ENCODE measurements around the gene TRMT13.

The TRMT13 gene

GRCh38 chr1:100164216-100164615 is 31.3 kb downstream of the TRMT13 start:
- Mint-ChIP-seq H3K4me1 (peaks cover 5% of the 10 kb centered on the region), H3K27ac (peak overlapping the region; percentile 78), H3K27me3 (ENCODE audit: low read depth, poor library complexity) (no peaks in the 10 kb centered on the region), H3K4me3 (no peak overlapping the region), H3K9me3 (no peaks in the 10 kb centered on the region), H3K36me3 (ENCODE audit: low read depth) (no peaks in the 10 kb centered on the region)
- TF ChIP-seq, protein P1, sequence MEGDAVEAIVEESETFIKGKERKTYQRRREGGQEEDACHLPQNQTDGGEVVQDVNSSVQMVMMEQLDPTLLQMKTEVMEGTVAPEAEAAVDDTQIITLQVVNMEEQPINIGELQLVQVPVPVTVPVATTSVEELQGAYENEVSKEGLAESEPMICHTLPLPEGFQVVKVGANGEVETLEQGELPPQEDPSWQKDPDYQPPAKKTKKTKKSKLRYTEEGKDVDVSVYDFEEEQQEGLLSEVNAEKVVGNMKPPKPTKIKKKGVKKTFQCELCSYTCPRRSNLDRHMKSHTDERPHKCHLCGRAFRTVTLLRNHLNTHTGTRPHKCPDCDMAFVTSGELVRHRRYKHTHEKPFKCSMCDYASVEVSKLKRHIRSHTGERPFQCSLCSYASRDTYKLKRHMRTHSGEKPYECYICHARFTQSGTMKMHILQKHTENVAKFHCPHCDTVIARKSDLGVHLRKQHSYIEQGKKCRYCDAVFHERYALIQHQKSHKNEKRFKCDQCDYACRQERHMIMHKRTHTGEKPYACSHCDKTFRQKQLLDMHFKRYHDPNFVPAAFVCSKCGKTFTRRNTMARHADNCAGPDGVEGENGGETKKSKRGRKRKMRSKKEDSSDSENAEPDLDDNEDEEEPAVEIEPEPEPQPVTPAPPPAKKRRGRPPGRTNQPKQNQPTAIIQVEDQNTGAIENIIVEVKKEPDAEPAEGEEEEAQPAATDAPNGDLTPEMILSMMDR (IDR thresholded peaks at IDR 0.05): no peak
- DNase-seq: no peak

- TF ChIP-seq, protein P1 (IDR thresholded peaks at IDR 0.05): no peak
- Mint-ChIP-seq H3K4me3 (no peak overlapping the region), H3K9me3 (no peaks in the 10 kb centered on the region), H3K27ac (no peak overlapping the region), H3K27me3 (ENCODE audit: low read depth, poor library complexity) (no peaks in the 10 kb centered on the region), H3K36me3 (ENCODE audit: low read depth) (no peaks in the 10 kb centered on the region), H3K4me1 (peaks cover 5% of the 10 kb centered on the region)
- no peak for DNase-seq
Measured at GRCh38 chr1:100164702-100165101, 31.7 kb downstream of the TRMT13 start.

GRCh38 chr1:100168051-100168450 is 35.1 kb downstream of the TRMT13 start:
- no peak overlapping the region for H3K27ac Mint-ChIP-seq
- no peak overlapping the region for H3K4me3 Mint-ChIP-seq
- H3K36me3 Mint-ChIP-seq (ENCODE audit: low read depth): no peaks in the 10 kb centered on the region
- H3K9me3 Mint-ChIP-seq: no peaks in the 10 kb centered on the region
- H3K4me1 Mint-ChIP-seq: peaks cover 5% of the 10 kb centered on the region
- H3K27me3 Mint-ChIP-seq (ENCODE audit: low read depth, poor library complexity): no peaks in the 10 kb centered on the region
- TF ChIP-seq, protein P1 (IDR thresholded peaks at IDR 0.05): no peak
- no peak for DNase-seq

GRCh38 chr1:100177295-100178041 is 44.5 kb downstream of the TRMT13 start:
- Mint-ChIP-seq H3K27ac (no peak overlapping the region), H3K4me3 (no peak overlapping the region), H3K9me3 (no peaks in the 10 kb centered on the region), H3K36me3 (ENCODE audit: low read depth) (peaks cover 5% of the 10 kb centered on the region), H3K27me3 (ENCODE audit: low read depth, poor library complexity) (no peaks in the 10 kb centered on the region), H3K4me1 (no peaks in the 10 kb centered on the region)
- DNase-seq: no peak
- TF ChIP-seq, protein P1 (IDR thresholded peaks at IDR 0.05): no peak

- Mint-ChIP-seq H3K36me3 (ENCODE audit: low read depth) (peaks cover 9% of the 10 kb centered on the region), H3K4me1 (no peaks in the 10 kb centered on the region), H3K27me3 (ENCODE audit: low read depth, poor library complexity) (no peaks in the 10 kb centered on the region), H3K27ac (no peak within 1 kb of the TSS), H3K9me3 (no peaks in the 10 kb centered on the region), H3K4me3 (no peak within 1 kb of the TSS)
- DNase-seq: no peak
- TF ChIP-seq, protein P1 (IDR thresholded peaks at IDR 0.05): no peak
Measured at GRCh38 chr1:100178091-100178490, 45.1 kb downstream of the TRMT13 start, which contains the start of gene LRRC39. LRRC39 (minus strand) TSS chr1:100178256; CDS start chr1:100168516, 9,740 bp downstream.

DNA sequence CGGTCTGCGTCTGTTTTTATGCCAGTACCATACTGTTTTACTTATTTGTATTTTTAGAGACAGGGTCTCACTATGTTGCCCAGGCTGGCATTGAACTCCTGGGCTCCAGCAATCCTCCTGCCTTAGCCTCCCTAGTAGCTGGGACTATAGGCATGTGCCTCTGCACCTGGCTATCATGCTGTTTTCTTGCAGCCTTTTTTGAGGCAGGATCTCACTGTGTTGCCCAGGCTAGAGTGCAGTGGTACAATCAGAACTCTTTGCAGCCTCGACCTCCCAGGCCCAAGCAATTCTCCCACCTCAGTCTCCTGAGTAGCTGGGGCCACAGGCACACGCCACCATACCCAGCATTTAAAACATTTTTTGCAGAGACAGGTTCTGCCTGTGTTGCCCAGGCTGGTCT is 50.4 kb downstream of the TRMT13 start:
- Mint-ChIP-seq H3K27ac (no peak overlapping the region), H3K27me3 (ENCODE audit: low read depth, poor library complexity) (no peaks in the 10 kb centered on the region), H3K4me1 (peaks cover 5% of the 10 kb centered on the region), H3K9me3 (no peaks in the 10 kb centered on the region), H3K4me3 (no peak overlapping the region), H3K36me3 (ENCODE audit: low read depth) (peaks cover 14% of the 10 kb centered on the region)
- no peak for DNase-seq
- TF ChIP-seq, protein P1 (IDR thresholded peaks at IDR 0.05): no peak
